Cardiac fibroblast (primary cell): ENCODE data around the gene CDC42EP5.
"Not testable (repeated sequence)": the region's sequence is repeated elsewhere in the genome, so short reads cannot be mapped to it uniquely, and the experiment has no call there.

ENCODE experiments used
- DNase-seq, 2 donors: peaks; one replicate each; pipeline versions ENCODE4 v3.0.0 to v3.0.0-alpha.2; 2010; ENCODE audit warnings: low read depth in 2 of 2
- H3K4me3 ChIP-seq, 2 donors: replicated peaks in 1 of 2; 1 replicate in 1 of 2; 2 replicates in 1 of 2; pipeline ENCODE4 v1.5.1; 2011; ENCODE audit warnings: low read depth in 2 of 2, low read length in 2 of 2, mild to moderate bottlenecking in 2 of 2, moderate library complexity in 1 of 2
- TF ChIP-seq, protein P1 (sequence below): IDR thresholded peaks from one replicate; pipeline ENCODE4 v1.5.1; 2011; ENCODE audit warnings: low read depth, mild to moderate bottlenecking, low read length, inconsistent platforms

CDC42EP5 gene

DNA sequence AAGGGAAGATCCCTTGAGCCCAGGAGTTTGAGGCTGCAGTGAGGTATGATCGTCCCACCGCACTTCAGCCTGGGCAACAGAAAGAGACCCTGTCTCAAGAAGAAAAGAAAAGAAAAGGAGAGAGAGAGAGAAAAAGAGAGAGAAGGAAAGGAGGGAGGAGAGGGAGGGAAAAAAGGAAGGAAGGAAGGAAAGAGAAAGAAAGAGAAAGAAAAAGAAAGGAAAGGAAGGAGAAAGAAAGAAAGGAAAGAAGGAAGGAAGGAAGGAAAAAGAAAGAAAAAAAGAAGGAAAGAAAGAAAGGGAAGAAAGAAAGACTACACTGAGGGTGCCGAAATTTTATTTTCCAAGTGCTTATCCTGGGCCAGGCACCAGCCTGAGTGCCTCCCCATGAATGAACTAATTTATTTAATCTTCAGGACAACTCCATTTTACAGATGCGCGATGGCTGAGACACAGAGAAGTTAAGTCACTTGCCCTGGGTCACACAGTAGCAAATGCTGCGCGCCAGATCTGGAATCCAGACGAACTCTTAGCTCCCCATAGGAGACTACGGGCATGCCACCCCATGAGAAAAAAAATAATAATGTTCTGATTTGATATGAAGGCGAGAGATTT, 2.7 kb downstream of the CDC42EP5 start:
- TF ChIP-seq, protein P1, sequence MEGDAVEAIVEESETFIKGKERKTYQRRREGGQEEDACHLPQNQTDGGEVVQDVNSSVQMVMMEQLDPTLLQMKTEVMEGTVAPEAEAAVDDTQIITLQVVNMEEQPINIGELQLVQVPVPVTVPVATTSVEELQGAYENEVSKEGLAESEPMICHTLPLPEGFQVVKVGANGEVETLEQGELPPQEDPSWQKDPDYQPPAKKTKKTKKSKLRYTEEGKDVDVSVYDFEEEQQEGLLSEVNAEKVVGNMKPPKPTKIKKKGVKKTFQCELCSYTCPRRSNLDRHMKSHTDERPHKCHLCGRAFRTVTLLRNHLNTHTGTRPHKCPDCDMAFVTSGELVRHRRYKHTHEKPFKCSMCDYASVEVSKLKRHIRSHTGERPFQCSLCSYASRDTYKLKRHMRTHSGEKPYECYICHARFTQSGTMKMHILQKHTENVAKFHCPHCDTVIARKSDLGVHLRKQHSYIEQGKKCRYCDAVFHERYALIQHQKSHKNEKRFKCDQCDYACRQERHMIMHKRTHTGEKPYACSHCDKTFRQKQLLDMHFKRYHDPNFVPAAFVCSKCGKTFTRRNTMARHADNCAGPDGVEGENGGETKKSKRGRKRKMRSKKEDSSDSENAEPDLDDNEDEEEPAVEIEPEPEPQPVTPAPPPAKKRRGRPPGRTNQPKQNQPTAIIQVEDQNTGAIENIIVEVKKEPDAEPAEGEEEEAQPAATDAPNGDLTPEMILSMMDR = no peak
- no peak for DNase-seq
- no peak overlapping the region for H3K4me3 ChIP-seq

DNA sequence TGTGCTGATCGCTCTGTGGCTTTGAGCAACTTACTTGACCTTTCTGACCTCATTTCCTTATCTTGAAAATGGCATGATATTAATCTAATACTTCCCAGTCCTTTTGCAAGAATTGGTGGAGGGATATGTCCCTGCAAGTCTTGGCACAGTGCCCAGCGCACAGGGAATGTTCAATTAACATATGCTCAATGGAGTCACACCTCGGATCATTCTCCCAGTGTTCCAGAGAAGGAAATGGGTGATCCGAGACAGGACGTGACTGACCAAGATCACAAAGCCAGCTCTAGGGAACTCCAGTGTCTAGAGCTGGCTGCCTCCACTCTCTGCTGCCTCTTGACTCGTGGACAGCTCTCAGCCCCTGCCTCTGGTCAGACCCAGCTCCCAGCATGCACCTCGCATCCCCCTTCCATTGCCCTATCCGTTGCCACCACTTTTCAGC, 3.6 kb downstream of the CDC42EP5 start:
- TF ChIP-seq, protein P1 = no peak
- no peak for DNase-seq
- H3K4me3 ChIP-seq = no peak overlapping the region

DNA sequence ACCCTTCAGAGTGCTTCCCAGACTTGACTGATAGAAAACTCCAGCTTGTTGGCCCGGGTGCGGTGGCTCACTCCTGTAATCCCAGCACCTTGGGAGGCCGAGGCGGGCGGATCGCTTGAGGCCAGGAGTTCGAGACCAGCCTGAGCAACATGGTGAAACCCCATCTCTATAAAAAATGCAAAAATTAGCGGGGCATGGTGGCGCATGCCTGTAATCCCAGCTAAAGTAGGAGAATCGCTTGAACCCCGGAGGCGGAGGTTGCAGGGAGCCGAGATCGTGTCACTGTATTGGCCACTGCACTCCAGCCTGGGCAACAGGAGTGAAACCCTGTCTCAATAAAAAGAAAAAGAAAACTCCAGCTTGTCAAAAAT, 7.0 kb downstream of the CDC42EP5 start:
- not testable (repeated sequence) for H3K4me3 ChIP-seq, DNase-seq

DNA sequence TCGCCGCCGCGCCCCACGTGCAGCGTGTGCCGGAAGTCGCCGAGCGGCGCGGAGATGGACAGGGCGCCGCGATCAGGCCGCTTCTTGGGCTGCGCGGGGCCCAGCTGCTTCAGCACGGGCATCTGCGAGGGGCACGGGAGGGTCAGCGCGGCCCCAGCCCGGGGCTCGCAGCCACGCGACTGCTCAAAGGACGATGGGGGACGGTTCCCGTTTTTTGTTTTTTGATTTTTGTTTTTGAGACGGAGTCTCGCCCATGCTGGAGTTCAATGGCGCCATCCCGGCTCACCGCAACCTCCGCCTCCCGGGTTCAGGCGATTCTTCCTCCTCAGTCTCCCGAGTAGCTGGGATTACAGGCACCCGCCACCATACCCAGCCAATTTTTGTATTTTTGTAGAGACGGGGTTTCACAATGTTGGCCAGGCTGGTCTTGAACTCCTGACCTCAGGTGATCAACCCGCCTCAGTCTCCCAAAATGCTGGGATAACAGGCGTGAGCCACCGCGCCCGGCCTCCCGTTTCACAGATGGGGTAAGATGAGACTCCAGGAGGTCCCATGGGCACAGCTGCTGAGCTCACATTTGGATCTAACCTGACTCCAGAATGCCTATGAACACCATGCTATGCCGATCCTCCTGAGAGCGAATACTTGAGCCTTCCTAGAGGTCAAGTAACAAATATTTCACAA, 7.5 kb downstream of the CDC42EP5 start:
- TF ChIP-seq, protein P1 = no peak
- no peak for DNase-seq
- H3K4me3 ChIP-seq = no peak overlapping the region

DNA sequence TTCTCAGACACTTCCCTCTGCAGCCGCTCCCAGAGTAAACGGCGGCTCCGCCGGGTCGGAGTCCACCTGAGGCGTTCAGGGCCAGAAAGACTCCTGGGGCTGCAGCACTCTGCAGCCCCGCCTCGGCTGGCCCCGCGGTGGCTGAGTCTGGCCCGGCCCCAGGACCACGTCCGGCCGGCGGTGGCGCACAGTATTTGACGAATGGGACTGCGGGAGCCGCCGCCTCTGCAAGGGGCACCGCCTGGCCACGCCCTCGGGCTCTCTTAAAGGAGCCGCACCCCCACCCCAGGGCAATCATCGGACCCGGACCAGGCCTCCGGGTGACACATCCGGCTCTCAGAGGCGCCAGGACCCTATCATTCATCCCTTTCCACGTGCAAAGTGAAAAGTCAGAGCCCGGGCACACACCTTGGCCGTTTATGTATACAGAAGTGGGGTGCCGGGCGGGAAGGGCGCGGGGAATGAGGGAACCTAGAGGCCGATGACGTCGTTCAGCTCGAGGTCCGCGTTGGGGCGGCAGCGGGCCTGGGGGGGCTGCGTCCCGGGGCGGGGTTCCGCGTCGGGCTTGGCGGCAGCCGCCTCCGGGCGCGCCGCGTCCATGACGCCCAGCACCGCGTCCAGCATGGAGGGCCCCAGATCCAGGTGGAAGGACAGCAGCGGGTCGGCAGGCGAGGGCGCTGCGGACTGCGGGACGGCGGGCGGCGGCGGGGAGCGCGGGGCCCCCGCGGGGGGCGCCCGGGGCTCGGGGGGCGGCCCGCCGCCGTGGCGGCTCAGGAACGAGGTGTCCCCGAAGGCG, 8.3 kb downstream of the CDC42EP5 start:
- peak; percentile 81 to 88 for DNase-seq
- TF ChIP-seq, protein P1 = no peak
- peak overlapping the region; percentile 49 to 61 for H3K4me3 ChIP-seq

DNA sequence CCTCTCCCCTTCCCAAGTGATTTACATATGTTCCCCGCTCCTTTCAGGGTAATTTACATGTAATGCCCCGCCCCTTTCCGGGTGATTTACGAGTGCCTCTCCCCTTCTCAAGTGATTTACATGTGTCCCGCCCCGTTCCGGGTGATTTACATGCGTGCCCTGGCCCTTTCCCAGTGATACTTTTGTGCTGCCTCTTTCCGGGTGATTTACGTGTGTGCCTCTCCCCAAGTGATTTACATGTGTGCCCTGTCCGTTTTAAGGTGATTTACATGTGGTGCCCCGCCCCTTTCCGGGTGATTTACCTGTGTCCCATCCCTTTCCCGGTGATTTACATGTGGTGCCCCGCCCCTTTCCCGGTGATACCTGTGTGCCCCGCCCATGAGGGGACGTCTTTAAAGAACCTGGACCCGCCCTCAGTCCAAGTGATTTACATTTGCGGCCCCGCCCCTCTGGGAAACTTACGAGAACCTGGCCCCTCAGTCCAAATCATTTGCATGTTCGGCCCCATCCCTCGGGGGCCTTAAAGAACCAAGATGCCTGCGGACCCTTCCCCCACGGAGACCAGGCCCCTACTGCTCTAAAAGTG, 9.0 kb downstream of the CDC42EP5 start:
- peak; percentile 83 to 87 for DNase-seq
- H3K4me3 ChIP-seq = peak overlapping the region; percentile 49 to 61
- TF ChIP-seq, protein P1 = no peak
